ENCODE results near the gene SLC7A5. TPM values are rescaled to one million over a fixed set of nuclear protein-coding genes. Genes with fewer than 3 reads are reported as not detected.
A peak's percentile ranks its signal among the peaks of the same experiment; 100 is the strongest.
"Not testable (repeated sequence)": the region's sequence is repeated elsewhere in the genome, so short reads cannot be mapped to it uniquely, and the experiment has no call there.

The SLC7A5 gene
- total RNA-seq, 2 experiments from 2014 or later: 73.1 to 77.1 TPM

DNA sequence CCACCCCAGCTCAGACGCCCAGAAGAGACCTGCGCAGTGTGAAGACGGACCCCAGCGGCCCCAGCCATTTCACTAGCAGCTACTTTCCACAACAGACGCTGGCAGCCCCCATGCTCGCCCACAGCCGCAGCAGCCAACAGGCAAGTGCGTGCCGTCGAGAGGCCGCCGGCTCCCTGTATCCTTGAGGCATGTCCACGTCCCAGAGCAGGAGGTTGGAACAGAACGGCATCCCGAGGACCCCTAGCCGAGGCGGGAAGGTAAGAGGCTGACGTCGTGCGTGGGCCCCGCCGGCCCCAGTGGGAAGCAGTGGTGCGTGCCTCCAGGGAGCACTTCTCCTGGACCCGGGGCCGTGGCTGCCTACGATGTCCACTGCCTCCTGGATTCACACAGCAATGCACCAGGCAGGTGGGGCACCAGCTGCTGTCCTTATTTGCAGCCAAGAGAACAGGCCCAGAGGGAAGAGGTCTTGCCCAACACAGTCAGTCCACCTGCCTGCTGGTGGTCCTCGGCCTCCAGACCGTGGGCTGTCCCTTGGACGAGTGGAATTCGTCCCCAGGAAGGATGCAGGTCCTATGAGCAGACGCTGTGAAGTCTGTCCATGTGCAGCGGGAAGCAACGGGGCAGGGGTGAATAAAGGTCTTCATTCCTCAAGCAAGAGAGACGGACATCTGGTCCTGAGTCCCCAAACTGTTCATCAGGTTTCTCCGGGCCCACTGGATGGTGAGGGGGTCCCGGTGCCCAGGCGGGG is 38.5 kb downstream of the SLC7A5 start:
- ChIA-PET POLR2A (interaction anchor here (0.6 kb wide), 1 partner anchor 104 kb away, joined by 5 read pairs; no protein-coding TSS in a partner anchor), CTCF (interaction anchor here (1.0 to 1.9 kb wide), 4 partner anchors 10 to 52 kb away, joined by 3 to 8 read pairs (median 6); no protein-coding TSS in a partner anchor)
- H3K4me1 Mint-ChIP-seq: no peaks in the 10 kb centered on the region
- H3K27me3 Mint-ChIP-seq: no peaks in the 10 kb centered on the region
- H3K9me3 Mint-ChIP-seq: no peaks in the 10 kb centered on the region
- H3K36me3 Mint-ChIP-seq (ENCODE audit: low read depth): peaks cover 20% of the 10 kb centered on the region
- no peak overlapping the region for H3K4me3 Mint-ChIP-seq
- H3K27ac Mint-ChIP-seq: no peak overlapping the region
- no peak for DNase-seq

DNA sequence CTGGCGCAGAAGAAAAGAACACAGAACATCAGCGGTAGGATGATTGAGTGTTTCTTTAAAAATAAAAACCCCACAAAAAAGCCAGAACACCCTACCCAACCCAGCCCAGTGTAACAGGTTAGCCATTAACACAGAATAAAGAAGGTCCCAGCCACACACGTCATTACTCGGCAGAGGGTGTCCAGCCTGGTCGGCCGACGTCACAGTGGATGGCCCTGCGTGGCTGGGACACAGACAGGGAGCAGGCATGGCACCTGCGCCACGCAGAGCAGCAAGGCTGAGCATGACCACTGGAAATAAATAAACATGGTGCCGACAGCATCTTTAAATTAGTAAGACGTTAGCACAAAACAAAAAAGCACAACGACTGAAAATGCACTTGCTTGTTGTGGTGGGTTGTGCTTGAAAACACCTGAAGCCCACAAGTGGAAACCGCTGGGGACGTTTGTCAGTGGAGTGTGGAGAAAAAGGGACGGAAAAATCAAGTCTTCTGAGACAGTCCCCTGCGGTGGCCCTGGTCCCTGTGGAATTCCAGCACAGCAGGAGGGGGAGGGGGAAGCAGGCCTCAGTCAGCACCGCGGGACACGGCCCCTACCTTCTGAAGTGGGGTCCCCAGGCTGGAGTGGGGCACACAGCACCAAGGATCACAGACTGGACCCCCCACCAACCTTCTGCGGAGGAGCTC is 39.2 kb downstream of the SLC7A5 start:
- Mint-ChIP-seq H3K4me3 (no peak overlapping the region), H3K4me1 (no peaks in the 10 kb centered on the region), H3K9me3 (no peaks in the 10 kb centered on the region), H3K36me3 (ENCODE audit: low read depth) (peaks cover 18% of the 10 kb centered on the region), H3K27me3 (no peaks in the 10 kb centered on the region), H3K27ac (no peak overlapping the region)
- ChIA-PET CTCF (interaction anchor here (1.8 kb wide), 1 partner anchor 16 kb away, joined by 3 read pairs; no protein-coding TSS in a partner anchor), POLR2A (no interaction called here)
- DNase-seq: no peak

DNA sequence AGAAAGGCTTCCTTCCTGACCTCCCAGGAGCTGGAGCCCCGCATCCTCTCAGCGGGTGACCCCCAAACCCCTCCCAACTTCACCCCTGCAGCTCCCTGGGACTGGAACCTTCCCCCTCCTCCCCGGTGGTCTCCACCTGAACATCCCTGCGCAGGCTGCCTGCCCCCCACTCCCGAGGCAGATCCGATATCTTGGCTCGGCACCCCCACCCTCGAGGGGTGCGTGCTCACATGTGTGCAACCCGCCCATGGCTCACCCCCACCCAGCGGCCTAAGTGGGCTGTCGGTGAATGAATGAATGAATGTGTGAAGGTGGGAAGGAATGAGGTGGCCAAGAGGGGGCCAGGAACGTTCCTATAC is 39.7 kb downstream of the SLC7A5 start:
- H3K27me3 Mint-ChIP-seq: no peaks in the 10 kb centered on the region
- POLR2A ChIA-PET: no interaction called here
- H3K36me3 Mint-ChIP-seq (ENCODE audit: low read depth): peaks cover 18% of the 10 kb centered on the region
- no peak overlapping the region for H3K27ac Mint-ChIP-seq
- no peaks in the 10 kb centered on the region for H3K9me3 Mint-ChIP-seq
- no peak for DNase-seq
- no peaks in the 10 kb centered on the region for H3K4me1 Mint-ChIP-seq
- no peak overlapping the region for H3K4me3 Mint-ChIP-seq
- CTCF ChIA-PET: interaction anchor here (1.1 to 2.1 kb wide), 3 partner anchors 23 to 49 kb away, joined by 3 to 4 read pairs (median 4); no protein-coding TSS in a partner anchor

DNA sequence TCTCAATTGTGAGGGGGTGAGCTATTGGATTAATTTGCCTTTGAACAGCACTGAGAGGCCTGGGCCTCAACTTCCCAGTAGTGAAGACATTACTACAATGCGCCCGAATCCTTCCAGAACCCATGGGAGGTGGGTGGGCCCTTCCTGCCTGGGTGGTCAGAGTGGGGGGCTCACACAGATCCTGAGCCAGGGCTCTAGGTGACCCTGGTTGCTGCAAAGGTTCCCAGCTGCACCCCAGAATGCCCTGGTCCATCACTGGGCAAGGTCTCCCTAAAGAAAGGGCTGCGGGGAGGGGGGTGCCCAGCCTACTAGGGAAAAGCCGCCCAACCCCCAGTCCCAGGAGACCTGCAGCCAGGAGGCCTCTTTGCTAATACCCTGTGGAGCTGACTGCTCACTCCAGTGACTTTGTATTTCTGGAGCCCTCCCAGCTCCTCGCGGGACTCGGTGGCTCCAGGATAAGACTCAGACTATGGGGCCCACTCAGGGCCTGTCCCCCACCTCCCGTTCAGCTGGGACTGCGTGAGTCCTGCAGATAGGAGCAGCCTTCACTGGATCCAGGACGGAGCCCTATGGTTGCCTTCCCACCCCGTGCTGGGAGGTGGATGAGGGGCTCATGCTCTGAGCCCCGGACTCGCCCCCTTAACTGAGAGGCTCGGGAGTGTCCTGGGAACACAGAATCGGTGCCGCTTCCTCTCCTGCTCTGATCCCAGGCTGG is 40.2 kb downstream of the SLC7A5 start:
- no peak overlapping the region for H3K4me3 Mint-ChIP-seq
- H3K4me1 Mint-ChIP-seq: no peaks in the 10 kb centered on the region
- H3K27ac Mint-ChIP-seq: no peak overlapping the region
- peaks cover 16% of the 10 kb centered on the region for H3K36me3 Mint-ChIP-seq (ENCODE audit: low read depth)
- ChIA-PET POLR2A (no interaction called here), CTCF (interaction anchor here (1.0 to 2.1 kb wide), 5 partner anchors 12 to 48 kb away, joined by 3 to 5 read pairs (median 4); no protein-coding TSS in a partner anchor)
- no peak for DNase-seq
- no peaks in the 10 kb centered on the region for H3K27me3 Mint-ChIP-seq
- H3K9me3 Mint-ChIP-seq: no peaks in the 10 kb centered on the region

DNA sequence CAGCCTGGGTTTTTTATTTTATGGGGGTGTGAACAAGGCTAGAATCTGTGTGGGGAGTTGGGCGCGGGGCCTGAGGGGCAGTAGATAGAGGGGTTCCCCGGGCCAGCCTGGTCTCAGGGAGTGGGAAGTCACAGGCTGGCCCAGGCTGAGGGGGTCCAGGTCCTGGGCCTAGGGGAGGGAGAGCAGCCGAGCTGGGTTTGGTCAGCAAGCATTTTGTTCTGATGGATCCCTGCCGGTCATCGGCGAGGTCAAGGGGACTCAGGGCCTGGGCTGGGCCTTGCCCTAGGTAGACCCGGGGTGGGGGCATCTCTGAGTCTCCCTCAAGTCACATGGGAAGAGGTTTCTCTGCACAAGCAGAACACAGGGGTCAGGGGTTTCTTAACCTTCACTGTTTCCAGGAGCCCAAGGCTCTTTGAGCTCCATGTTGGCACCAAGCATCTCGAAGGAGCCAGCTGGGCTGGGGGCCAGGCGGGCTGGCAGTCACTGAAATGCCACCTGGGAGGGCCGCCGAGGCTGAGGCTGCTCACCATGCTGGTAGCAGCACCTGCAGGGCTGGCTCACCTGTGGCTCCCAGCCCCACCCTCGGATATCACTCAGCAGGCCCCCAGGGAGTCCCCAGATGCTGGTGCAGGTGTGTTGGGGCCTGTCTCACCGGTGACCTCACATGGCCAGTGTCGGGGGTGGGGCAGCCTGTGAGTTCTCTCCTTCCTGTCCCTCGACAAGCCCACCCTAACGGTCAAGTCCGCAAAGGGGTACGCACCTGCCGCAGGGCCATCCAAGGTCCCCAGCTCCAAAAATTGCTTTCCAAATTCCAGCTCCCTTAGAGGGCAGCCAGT is 41.0 kb downstream of the SLC7A5 start:
- Mint-ChIP-seq H3K27me3 (no peaks in the 10 kb centered on the region), H3K36me3 (ENCODE audit: low read depth) (peaks cover 14% of the 10 kb centered on the region), H3K27ac (peak overlapping the region; percentile 41), H3K4me3 (no peak overlapping the region), H3K9me3 (no peaks in the 10 kb centered on the region), H3K4me1 (no peaks in the 10 kb centered on the region)
- no peak for DNase-seq
- POLR2A ChIA-PET: interaction anchor here (0.6 kb wide), 1 partner anchor 9 kb away, joined by 3 read pairs; no protein-coding TSS in a partner anchor
- CTCF ChIA-PET: interaction anchor here (1.0 to 2.9 kb wide), 6 partner anchors 12 to 49 kb away, joined by 3 to 17 read pairs (median 4); no protein-coding TSS in a partner anchor

DNA sequence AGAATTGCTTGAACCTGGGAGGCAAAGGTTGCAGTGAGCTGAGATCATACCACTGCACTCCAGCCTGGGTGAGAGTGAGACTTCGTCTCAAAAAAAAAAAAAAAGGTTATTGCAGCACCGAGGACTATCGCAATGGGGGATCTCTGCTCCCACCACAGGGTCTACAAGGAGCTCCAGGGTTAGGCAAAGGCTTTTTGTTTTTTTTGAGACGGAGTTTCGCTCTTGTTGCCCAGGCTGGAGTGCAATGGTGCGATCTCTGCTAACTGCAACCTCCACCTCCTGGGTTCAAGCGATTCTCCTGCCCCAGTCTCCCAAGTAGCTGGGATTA is 41.8 kb downstream of the SLC7A5 start:
- ChIA-PET CTCF (interaction anchor here (0.7 to 2.9 kb wide), 4 partner anchors 9 to 48 kb away, joined by 3 to 17 read pairs (median 4); no protein-coding TSS in a partner anchor), POLR2A (interaction anchor here (0.6 kb wide), 1 partner anchor 9 kb away, joined by 3 read pairs; no protein-coding TSS in a partner anchor)
- H3K27ac Mint-ChIP-seq, H3K27me3 Mint-ChIP-seq, H3K4me3 Mint-ChIP-seq, H3K9me3 Mint-ChIP-seq, H3K4me1 Mint-ChIP-seq, DNase-seq: not testable (repeated sequence)
- peaks cover 13% of the 10 kb centered on the region for H3K36me3 Mint-ChIP-seq (ENCODE audit: low read depth)

DNA sequence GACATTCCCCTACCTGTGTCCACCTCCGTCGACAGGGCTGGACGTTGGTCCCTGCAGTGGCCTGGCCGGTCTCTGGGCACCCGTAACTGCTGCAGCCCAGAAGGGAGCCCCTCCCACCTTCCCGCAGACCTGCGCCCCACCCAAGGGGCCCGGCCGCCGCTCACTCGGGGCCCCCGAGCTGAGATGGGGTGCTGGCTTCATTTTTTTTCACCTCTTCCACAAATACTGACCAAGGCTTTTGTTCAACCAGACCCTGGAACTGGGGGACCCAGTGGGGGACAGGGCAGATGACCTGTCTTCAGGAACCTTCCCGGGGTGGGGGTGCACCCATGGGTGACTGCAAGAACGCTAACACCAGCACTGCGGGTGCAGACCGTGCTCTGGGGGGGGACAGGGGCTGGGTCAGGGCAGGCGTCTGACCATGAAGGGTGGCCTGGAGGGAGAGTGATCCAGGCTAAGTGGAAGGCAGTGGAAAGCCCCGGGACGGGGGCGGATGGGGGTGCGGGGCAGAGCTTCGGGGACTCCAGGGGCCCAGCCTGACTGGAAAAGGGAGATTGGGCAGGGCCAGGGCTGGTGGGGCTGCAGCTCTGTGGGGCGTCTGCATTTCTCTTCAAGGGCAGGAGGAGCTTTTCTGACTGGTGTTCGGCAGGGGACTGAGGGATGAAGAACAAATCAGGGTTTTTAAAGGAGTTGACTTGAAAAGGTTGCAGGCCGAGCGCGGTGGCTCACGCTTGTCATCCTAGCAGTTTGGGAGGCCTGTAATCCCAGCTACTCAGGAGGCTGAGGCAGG is 42.3 kb downstream of the SLC7A5 start:
- Mint-ChIP-seq H3K9me3 (no peaks in the 10 kb centered on the region), H3K4me3 (no peak overlapping the region), H3K27me3 (no peaks in the 10 kb centered on the region), H3K4me1 (peaks cover 2% of the 10 kb centered on the region), H3K27ac (no peak overlapping the region), H3K36me3 (ENCODE audit: low read depth) (peaks cover 13% of the 10 kb centered on the region)
- no peak for DNase-seq
- CTCF ChIA-PET: interaction anchor here (0.7 to 2.9 kb wide), 5 partner anchors 8 to 48 kb away, joined by 3 to 17 read pairs (median 3); no protein-coding TSS in a partner anchor
- POLR2A ChIA-PET: no interaction called here

DNA sequence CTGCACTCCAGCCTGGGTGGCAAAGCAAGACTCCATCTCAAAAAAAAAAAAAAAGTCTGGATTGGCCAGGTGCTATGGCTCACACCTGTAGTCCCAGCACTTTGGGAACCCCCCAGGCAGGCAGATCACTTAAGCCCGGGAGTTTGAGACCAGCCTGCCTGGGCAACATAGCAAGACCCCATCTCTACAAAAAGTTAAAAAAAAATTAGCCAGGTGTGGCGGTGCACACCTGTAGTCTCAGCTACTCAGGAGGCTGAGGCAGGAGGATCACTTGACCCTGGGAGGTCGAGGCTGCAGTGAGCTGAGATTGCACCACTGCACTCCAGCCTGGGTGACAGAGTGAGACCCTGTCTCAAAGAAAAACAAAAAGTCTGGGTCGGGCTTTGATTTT is 42.9 kb downstream of the SLC7A5 start:
- H3K9me3 Mint-ChIP-seq, DNase-seq, POLR2A ChIA-PET, H3K4me3 Mint-ChIP-seq, H3K27ac Mint-ChIP-seq, H3K4me1 Mint-ChIP-seq, H3K27me3 Mint-ChIP-seq: not testable (repeated sequence)
- CTCF ChIA-PET: interaction anchor here (1.0 to 2.9 kb wide), 2 partner anchors 10 to 47 kb away, joined by 3 to 17 read pairs; no protein-coding TSS in a partner anchor
- peaks cover 13% of the 10 kb centered on the region for H3K36me3 Mint-ChIP-seq (ENCODE audit: low read depth)

DNA sequence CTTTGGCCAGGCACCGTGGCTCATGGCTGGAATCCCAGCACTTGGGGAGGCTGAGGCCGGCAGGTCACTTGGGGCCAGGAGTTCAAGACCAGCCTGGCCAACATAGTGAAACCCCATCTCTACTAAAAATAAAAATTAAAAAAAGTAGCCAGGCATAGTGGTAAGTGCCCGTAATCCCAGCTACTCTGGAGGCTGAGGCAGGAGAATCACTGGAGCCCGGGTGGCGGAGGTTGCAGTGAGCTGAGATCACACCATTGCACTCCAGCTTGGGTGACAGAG is 43.5 kb downstream of the SLC7A5 start:
- H3K36me3 Mint-ChIP-seq (ENCODE audit: low read depth); H3K4me3 Mint-ChIP-seq; H3K27me3 Mint-ChIP-seq; DNase-seq; H3K9me3 Mint-ChIP-seq; POLR2A ChIA-PET; H3K27ac Mint-ChIP-seq: not testable (repeated sequence)
- H3K4me1 Mint-ChIP-seq: peaks cover 11% of the 10 kb centered on the region
- CTCF ChIA-PET: interaction anchor here (0.7 to 2.9 kb wide), 6 partner anchors 19 to 47 kb away, joined by 3 to 17 read pairs (median 3); no protein-coding TSS in a partner anchor

DNA sequence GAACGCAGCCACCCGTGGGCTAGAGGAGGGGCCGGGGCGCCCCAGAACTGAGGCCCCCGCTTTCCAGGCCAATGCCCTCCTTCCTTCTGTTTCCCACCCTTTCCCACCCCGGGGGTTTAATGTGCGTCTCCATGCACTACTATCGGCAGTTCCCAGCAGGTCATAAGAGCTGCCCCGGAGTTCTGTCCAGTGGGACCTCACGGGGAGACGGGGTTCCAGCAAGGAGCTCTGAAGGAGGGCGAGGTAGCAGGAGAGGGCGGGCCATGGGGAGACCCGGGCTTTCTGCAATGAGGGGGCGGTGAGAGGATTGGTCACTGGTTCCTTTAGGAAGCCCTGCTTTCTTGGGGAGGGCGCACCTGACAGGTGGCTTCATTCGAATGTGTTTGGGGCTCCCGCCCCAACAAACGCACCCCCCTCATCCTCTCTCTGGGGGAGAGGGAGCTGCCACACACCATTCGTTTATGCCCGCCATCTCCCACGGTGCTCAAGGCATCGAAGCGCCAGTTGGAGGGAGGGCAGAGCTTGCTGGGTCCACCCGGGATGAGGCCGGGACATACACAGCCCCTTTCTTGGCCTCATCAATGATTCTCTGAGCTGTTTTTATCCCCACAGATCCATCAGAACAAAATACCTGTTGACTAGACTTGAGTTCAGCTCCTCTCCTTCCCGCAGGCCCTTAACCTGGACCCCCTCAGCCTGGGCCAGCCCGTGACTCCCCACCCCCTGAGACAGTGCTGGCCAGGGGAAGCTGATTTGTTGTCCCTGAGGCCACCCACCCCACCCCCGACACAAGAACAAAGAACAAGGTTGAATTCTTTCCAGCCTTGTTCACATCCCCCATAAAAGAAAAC is 44.1 kb downstream of the SLC7A5 start:
- Mint-ChIP-seq H3K9me3 (peaks cover 2% of the 10 kb centered on the region), H3K27me3 (no peaks in the 10 kb centered on the region), H3K36me3 (ENCODE audit: low read depth) (peaks cover 5% of the 10 kb centered on the region), H3K4me3 (no peak overlapping the region), H3K4me1 (peaks cover 14% of the 10 kb centered on the region), H3K27ac (peak overlapping the region; percentile 54)
- POLR2A ChIA-PET: interaction anchor here (0.6 kb wide), 1 partner anchor 9 kb away, joined by 3 read pairs; no protein-coding TSS in a partner anchor
- CTCF ChIA-PET: interaction anchor here (0.7 to 2.9 kb wide), 7 partner anchors 17 to 46 kb away, joined by 3 to 17 read pairs (median 3); no protein-coding TSS in a partner anchor
- no peak for DNase-seq
